ENCODE measurements around the gene NRP1. TPM values are rescaled to one million over a fixed set of nuclear protein-coding genes. Genes with fewer than 3 reads are reported as not detected.
A peak's percentile ranks its signal among the peaks of the same experiment; 100 is the strongest.

The NRP1 gene
- total RNA-seq, 1 donor from 2014 or later, result 208 TPM

GRCh38 chr10:33254556-33255160 lies 79.8 kb downstream of the NRP1 start:
- H3K9me3 Mint-ChIP-seq (ENCODE audit: unreplicated experiment), result no peaks in the 10 kb centered on the region
- H3K4me1 Mint-ChIP-seq (ENCODE audit: unreplicated experiment), result peaks cover 82% of the 10 kb centered on the region
- no peak overlapping the region for H3K4me3 Mint-ChIP-seq (ENCODE audit: unreplicated experiment)
- H3K27me3 Mint-ChIP-seq (ENCODE audit: unreplicated experiment), result no peaks in the 10 kb centered on the region
- H3K27ac Mint-ChIP-seq (ENCODE audit: unreplicated experiment), result peak overlapping the region; percentile 76
- H3K36me3 Mint-ChIP-seq (ENCODE audit: unreplicated experiment), result peaks cover 71% of the 10 kb centered on the region
- no peak for TF ChIP-seq CTCF (IDR thresholded peaks at IDR 0.05)
- no peak for DNase-seq (ENCODE audit: extremely low spot score, unreplicated experiment)

- no peaks in the 10 kb centered on the region for H3K27me3 Mint-ChIP-seq (ENCODE audit: unreplicated experiment)
- H3K27ac Mint-ChIP-seq (ENCODE audit: unreplicated experiment), result peak overlapping the region; percentile 96
- DNase-seq (ENCODE audit: extremely low spot score, unreplicated experiment), result no peak
- peaks cover 77% of the 10 kb centered on the region for H3K36me3 Mint-ChIP-seq (ENCODE audit: unreplicated experiment)
- H3K9me3 Mint-ChIP-seq (ENCODE audit: unreplicated experiment), result no peaks in the 10 kb centered on the region
- H3K4me3 Mint-ChIP-seq (ENCODE audit: unreplicated experiment), result no peak overlapping the region
- peaks cover 82% of the 10 kb centered on the region for H3K4me1 Mint-ChIP-seq (ENCODE audit: unreplicated experiment)
- no peak for TF ChIP-seq CTCF (IDR thresholded peaks at IDR 0.05)
Observed at GRCh38 chr10:33253411-33253810, 81.1 kb downstream of the NRP1 start.

GRCh38 chr10:33252794-33253203 lies 81.7 kb downstream of the NRP1 start:
- peak overlapping the region; percentile 32 for H3K4me3 Mint-ChIP-seq (ENCODE audit: unreplicated experiment)
- H3K27me3 Mint-ChIP-seq (ENCODE audit: unreplicated experiment), result no peaks in the 10 kb centered on the region
- no peaks in the 10 kb centered on the region for H3K9me3 Mint-ChIP-seq (ENCODE audit: unreplicated experiment)
- no peak for TF ChIP-seq CTCF (IDR thresholded peaks at IDR 0.05)
- H3K4me1 Mint-ChIP-seq (ENCODE audit: unreplicated experiment), result peaks cover 83% of the 10 kb centered on the region
- peaks cover 80% of the 10 kb centered on the region for H3K36me3 Mint-ChIP-seq (ENCODE audit: unreplicated experiment)
- peak overlapping the region; percentile 96 for H3K27ac Mint-ChIP-seq (ENCODE audit: unreplicated experiment)
- no peak for DNase-seq (ENCODE audit: extremely low spot score, unreplicated experiment)

GRCh38 chr10:33252324-33252723 lies 82.1 kb downstream of the NRP1 start:
- H3K27me3 Mint-ChIP-seq (ENCODE audit: unreplicated experiment), result no peaks in the 10 kb centered on the region
- H3K4me3 Mint-ChIP-seq (ENCODE audit: unreplicated experiment), result peak overlapping the region; percentile 5
- DNase-seq (ENCODE audit: extremely low spot score, unreplicated experiment), result no peak
- peaks cover 84% of the 10 kb centered on the region for H3K36me3 Mint-ChIP-seq (ENCODE audit: unreplicated experiment)
- no peak for TF ChIP-seq CTCF (IDR thresholded peaks at IDR 0.05)
- peaks cover 80% of the 10 kb centered on the region for H3K4me1 Mint-ChIP-seq (ENCODE audit: unreplicated experiment)
- peak overlapping the region; percentile 96 for H3K27ac Mint-ChIP-seq (ENCODE audit: unreplicated experiment)
- H3K9me3 Mint-ChIP-seq (ENCODE audit: unreplicated experiment), result no peaks in the 10 kb centered on the region

GRCh38 chr10:33249659-33250345 lies 84.7 kb downstream of the NRP1 start:
- Mint-ChIP-seq H3K36me3 (ENCODE audit: unreplicated experiment) (peaks cover 84% of the 10 kb centered on the region), H3K9me3 (ENCODE audit: unreplicated experiment) (peaks cover 4% of the 10 kb centered on the region), H3K27ac (ENCODE audit: unreplicated experiment) (peak overlapping the region; percentile 77), H3K27me3 (ENCODE audit: unreplicated experiment) (no peaks in the 10 kb centered on the region), H3K4me1 (ENCODE audit: unreplicated experiment) (peaks cover 72% of the 10 kb centered on the region), H3K4me3 (ENCODE audit: unreplicated experiment) (no peak overlapping the region)
- DNase-seq (ENCODE audit: extremely low spot score, unreplicated experiment), result no peak
- TF ChIP-seq CTCF (IDR thresholded peaks at IDR 0.05), result no peak

Data from osteocyte (in vitro differentiated cells).